Measurements from ENCODE around the gene PAPPA. TPM values are rescaled to one million over a fixed set of nuclear protein-coding genes. Genes with fewer than 3 reads are reported as not detected.

The PAPPA gene
- total RNA-seq, 1 experiment from 2014 or later, result 0.17 TPM

- Histone ChIP-seq H2AFZ (ENCODE audit: low read length) (no peak overlapping the region), H3K9ac (ENCODE audit: extremely low read depth, insufficient read length, low read length) (no peak overlapping the region), H2BK5ac (ENCODE audit: insufficient read length, low read length) (no peak overlapping the region), H3K79me2 (ENCODE audit: insufficient read depth, low read length) (no peaks in the 10 kb centered on the region), H2AK5ac (ENCODE audit: insufficient read length, low read length) (no peak overlapping the region), H3K4me2 (ENCODE audit: insufficient read depth, insufficient read length, low read length) (no peak overlapping the region), H2BK120ac (ENCODE audit: low read depth, low read length, poor library complexity, severe bottlenecking) (no peak overlapping the region), H3K4me1 (ENCODE audit: insufficient read depth, low read length) (no peaks in the 10 kb centered on the region), H3K4ac (ENCODE audit: low read depth, low read length) (no peak overlapping the region), H3K23ac (ENCODE audit: insufficient read length, low read depth, low read length) (no peak overlapping the region), H2BK15ac (ENCODE audit: low read depth, low read length) (no peak overlapping the region), H4K8ac (replicated peaks; ENCODE audit: insufficient read length, low read depth, low read length) (no peak overlapping the region), H4K20me1 (ENCODE audit: control insufficient read depth, insufficient read depth, insufficient read length) (no peaks in the 10 kb centered on the region), H3K9me3 (ENCODE audit: control insufficient read depth, low read depth, low read length) (no peaks in the 10 kb centered on the region), H3K14ac (ENCODE audit: insufficient read depth, low read length) (no peak overlapping the region), H2BK12ac (ENCODE audit: insufficient read length, low read depth, low read length) (no peak overlapping the region), H2BK20ac (ENCODE audit: low read depth, low read length, poor library complexity, severe bottlenecking) (no peak overlapping the region), H3T11ph (ENCODE audit: low read length) (no peak overlapping the region), H3K18ac (ENCODE audit: insufficient read length, low read depth, low read length) (no peak overlapping the region), H3K27me3 (ENCODE audit: insufficient read depth, low read length) (no peaks in the 10 kb centered on the region), H4K5ac (ENCODE audit: insufficient read length, low read depth, low read length) (no peak overlapping the region), H3K79me1 (ENCODE audit: insufficient read depth, low read depth, low read length, poor library complexity, severe bottlenecking) (no peaks in the 10 kb centered on the region), H3K56ac (ENCODE audit: insufficient read length, low read depth, low read length) (no peak overlapping the region), H3K27ac (ENCODE audit: insufficient read length, low read depth, low read length) (no peak overlapping the region), H3K23me2 (ENCODE audit: insufficient read length, low read depth, low read length, poor library complexity, severe bottlenecking) (no peaks in the 10 kb centered on the region), H4K91ac (ENCODE audit: insufficient read length, low read depth, low read length) (no peak overlapping the region)
- DNase-seq, result no peak
- Mint-ChIP-seq H3K9me3 (no peaks in the 10 kb centered on the region), H3K36me3 (ENCODE audit: insufficient read depth in 1 of 3, low read depth in 3 of 3) (no peaks in the 10 kb centered on the region), H3K27ac (no peak overlapping the region), H3K4me1 (peaks cover 0 to under 1% of the 10 kb centered on the region in 2 experiments; a peak in 1 of 4 replicates), H3K27me3 (ENCODE audit: low read depth) (peaks cover 22% of the 10 kb centered on the region), H3K4me3 (no peak overlapping the region)
- TF ChIP-seq CTCF (conservative IDR thresholded peaks at IDR 0.05), result no peak
- WGBS (ENCODE audit: extremely low coverage, insufficient read length, low lambda C conversion rate), result no CpG with 5 or more reads among the region's 3 CpGs
These were observed 144.7 kb downstream of the PAPPA start for GRCh38 chr9:116298249-116298648.

Measured in H9 (cell line).